A549 treated with AZD2906 at 1 μM for 4 hours (cell line): ENCODE data around the gene IRF2BPL. TPM values are rescaled to one million over a fixed set of nuclear protein-coding genes. Genes with fewer than 3 reads are reported as not detected.

ENCODE experiments used
- total RNA-seq: library from RNA; stranded (reverse); fragments of 200-300 nt; extraction: Qiagen RNA extraction; gene quantifications from 5 replicates; pipeline ENCODE4 v1.2.3, GENCODE V29; 2022

IRF2BPL gene
- 12.8 to 17.9 TPM (median 17.1 TPM) in 5 replicates for total RNA-seq

DNA sequence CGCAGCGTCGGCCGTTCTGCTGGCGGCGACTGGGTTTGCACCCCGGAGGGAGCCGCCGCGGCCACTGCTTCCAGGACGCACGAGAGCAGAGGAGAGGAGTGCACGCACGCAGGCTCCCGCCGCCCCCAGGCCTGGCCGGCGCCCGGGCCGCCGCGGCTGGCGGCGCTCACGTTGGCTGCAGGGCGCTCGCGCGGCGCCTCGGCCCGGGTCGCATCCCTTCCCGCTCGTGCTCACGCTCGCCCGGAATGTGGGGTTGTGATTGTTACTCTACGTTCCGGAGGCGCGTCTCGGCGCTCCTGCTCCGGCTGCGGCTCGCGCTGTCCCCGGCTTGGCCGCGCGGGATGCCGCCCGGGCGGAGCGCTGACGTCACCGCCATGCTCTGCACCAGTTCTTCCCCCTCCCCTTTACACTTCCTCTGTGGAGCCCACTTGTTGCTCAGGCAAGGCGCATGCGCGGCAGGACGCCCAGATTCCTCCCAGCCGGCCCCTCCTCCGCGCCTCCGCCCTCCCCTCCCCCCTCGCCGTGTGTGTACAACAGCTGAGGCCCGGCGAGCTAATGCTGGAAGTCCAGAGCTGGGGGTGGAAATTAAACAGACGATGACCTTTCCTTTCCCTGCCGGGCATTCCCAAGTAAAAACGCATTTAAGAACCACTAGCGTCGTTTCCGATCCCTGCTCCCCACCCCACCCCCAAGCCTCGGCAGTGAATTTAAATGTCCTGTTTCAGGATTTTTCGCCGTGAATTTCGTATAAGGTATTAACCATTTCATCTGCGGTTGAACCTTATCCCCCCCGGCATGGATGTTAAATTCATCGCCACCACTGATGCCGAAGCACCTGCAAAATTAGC is at the start of gene IRF2BPL:
Gene IRF2BPL (minus strand): TSS at position 325 of the 848 bp plus-strand sequence. CDS start 916 bp downstream, outside the sequence.

Other genes with a start within 250 kb of the IRF2BPL start
- 6.9 to 8.2 TPM (median 7.2 TPM) in 5 replicates for gene ANGEL1, start 215.8 kb downstream of the IRF2BPL start, total RNA-seq
- gene LRRC74A, start 202.3 kb downstream of the IRF2BPL start, total RNA-seq = not detected in 5 replicates
- 5.9 to 8.5 TPM (median 6.5 TPM) in 5 replicates for gene CIPC, start 69.5 kb upstream of the IRF2BPL start, total RNA-seq
- gene ZDHHC22, start 113.1 kb upstream of the IRF2BPL start, total RNA-seq = 0.19 to 0.29 TPM (median 0.24 TPM) in 5 replicates
- 7.5 to 8.2 TPM (median 7.9 TPM) in 5 replicates for gene TMEM63C, start 153.1 kb upstream of the IRF2BPL start, total RNA-seq
- not detected in 5 replicates for gene NGB, start 242.5 kb upstream of the IRF2BPL start, total RNA-seq